SHP77 (cell line): ENCODE data around the gene TBC1D9B.

Source experiments
- DNase-seq, 2 experiments: peaks; one replicate each; lab custom pipeline; 2025; lab: John Stamatoyannopoulos, UW

TBC1D9B gene

DNA sequence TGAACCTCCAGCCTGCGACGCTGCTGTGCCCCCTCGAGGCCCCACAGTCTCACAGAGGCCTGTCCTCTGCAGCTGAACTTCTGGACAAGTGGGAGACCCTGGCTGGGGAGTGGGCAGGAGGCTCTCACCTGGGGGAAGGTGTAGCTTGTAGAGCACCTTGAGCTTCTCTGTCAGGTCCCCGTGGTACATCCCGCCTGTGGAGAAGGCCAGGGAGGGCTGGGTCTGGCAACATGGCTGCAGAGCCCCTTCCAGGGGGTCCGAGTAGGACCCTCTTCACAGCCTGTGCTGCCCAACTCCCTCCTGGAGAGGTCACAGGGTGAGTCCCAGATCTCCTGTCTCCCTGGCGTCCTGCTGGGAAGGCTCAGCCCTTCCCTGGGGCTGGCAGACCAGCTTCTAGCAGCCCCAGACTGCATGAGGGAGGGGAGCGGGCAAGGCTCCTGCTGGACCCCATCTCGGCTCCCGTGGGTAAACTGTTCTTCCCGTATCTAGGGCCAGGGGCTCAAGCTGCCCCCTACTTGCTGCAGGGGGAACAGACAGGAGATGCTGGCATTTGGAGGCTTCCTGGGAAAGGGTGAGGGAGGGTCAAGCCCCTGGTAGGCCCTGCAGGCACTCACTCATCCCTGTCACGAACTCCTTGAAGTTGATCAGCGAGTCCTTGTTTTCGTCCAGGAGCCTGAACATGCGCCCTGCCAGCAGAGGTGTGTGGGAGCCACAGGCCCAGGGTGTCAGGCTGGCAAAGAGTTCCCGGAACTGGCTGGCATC is 37.9 kb downstream of the TBC1D9B start:
- no peak for DNase-seq

DNA sequence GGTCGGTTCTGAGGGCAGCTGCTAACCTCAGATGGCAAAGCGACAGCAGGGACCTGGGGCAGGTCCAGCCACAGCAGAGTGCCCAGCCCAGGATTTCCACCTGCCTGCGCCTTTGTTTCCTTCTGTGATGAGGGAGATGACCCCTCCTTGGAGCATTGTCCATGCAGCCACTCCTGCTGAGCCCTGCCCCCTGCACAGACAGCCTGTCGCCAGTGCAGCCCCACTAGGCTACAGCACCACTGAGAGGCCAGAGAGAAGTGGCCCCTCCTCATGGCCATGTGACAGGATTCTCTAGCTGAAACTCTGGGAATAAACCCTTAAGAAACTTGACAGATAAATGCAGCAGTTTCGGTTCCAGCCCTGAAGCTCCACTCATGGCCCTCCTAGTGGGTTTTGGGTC is 38.6 kb downstream of the TBC1D9B start:
- DNase-seq = no peak

DNA sequence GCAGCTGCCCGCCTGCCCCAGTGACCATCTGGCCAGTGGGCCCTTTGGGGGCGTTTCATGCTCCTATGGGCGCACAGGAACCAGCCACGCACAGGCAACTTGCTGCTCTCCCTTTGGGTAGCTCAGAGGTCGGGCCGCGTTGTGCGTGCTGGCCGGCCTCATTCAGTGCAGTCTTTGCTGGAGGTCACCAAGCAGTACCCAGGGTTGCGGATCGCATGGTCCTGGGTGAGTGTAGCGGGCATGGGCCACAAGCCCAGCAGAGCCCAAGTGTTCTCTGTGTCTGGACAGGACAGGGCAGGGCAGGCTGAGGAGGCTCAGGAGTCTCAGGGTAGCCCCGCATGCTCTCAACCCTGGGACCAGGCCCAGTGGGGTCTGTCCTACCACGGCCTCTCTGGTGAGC is 39.2 kb downstream of the TBC1D9B start:
- DNase-seq = no peak

DNA sequence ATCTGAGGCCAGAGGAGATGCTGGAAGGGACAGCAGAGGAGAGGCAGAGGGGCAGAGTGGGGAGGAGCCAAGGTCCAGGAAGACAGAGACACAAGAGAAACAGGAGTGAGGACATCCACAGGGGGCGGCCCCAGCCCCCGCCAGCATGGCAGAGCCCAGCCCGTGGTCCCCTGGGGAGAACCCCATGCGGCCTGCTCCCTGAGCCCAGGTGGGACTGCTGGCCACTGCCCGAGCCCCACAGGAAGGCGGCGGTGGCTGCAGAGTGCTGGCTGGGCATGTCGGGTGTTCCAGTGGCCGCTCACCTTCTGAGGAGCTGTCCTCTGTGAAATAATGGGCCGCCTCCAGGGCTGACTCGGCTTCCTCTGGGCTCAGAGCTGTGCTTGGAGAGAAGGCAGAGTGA is 40.2 kb downstream of the TBC1D9B start:
- no peak for DNase-seq

DNA sequence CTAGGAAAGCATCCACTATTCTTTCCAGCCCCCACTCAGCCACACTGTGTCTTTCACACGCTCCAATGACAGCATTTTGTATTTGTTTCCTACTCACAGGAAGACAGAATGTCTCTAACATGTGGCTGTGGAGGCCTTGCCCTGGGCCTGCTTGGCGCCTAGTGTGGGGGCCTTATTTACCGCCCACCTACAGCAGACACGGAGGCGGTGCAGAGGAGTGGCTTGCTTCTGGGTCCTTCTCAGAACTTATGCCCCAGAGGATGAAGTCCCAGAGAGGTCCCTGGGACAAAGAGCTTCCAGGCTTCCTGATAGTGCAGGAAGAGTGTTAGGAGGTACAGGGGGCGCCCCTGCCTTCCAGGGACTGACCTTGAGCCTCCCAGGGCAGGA is 40.6 kb downstream of the TBC1D9B start:
- DNase-seq = no peak

DNA sequence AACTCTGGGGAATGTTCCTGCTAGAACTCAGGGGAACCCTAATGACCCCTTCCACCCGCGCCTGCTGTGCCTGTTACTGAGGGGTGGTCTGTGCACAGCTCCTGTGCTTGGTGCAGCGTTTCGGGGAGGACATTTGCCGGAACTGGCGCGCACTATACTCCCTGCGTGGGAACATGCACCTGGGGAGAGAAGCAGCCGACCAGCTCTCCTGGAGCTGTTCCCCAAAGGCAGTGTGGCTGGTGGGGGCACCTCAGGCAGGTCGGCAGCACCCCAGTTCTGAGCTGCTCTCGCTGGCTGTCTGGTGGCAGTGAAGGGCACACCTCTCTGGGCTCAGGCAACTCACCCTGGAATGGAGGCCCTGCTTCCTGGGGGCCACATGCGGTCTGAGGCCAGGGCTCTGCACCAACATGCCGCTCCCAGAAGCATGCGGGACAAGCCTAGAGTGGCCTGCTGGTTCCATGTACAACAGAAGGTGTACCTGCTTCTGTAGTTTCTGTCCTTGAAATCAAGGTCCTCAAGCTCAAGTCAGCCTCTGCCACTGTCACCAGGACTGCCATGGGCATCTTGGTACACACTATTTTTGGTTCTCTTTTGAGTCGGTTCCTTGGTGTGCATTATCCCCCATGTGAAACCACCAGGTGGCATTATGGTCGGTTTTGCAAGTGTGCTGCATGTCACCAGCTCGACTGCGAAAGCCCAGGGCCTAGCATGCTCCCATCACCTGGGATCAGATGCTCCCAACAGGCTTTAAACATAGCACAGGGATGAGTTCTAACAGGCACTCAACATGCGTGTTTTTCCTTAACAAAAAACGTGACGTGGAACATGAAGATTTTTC is 41.2 kb downstream of the TBC1D9B start:
- no peak for DNase-seq

DNA sequence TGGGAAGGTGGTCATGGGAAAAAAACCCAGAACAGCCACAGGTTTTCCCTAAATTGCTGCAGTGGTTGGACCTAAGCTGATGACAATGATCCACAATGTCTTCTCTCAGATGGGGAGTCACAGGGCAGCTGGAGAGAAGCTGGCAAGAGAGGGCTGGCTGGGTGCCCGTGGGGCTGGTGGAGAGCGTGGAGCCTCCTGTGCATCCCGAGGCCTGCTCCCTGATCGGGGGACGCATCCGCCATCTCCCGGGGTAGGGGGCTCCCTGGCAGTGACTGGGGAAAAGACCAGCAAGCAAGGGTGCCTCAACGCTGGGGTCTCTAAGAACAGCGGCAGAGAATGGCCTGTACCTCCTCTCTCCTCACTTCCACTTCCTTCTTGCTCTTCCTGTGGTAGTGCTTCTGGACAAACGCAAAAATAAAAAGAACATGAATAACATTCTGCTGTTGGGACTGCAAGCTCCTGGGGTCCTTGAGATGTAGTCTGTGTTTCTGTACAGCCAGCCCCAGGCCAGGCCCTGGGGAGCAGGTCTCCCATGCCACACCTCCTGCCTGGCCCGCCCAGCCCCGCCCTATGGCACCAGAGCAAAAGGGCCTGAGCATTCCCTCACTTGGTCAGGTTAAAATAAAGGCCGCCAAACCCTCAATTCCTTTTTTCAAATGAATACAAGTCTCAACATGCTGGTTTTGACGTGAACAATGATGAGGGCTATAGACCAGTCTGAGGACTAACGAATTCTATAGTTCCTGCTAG is 42.0 kb downstream of the TBC1D9B start:
- no peak for DNase-seq

DNA sequence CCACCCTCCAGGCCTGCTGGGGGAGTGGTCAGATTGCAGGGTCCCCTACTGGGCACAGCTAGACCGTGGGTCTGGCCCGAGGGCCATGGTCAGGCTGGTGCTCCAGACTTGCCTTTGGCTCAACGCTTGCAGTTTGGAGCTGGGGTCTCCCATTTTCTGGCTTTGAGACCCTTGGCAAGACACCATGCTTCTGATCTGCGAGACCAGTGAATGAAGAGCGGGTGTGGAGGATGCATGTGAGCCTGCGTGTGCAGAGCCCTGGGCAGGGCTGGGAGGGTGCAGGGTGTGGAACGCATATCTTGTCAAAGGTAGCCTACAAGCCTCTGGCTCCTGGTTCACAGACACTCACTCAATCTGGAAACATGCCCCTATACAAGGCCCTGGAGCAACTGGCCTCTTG is 43.0 kb downstream of the TBC1D9B start:
- DNase-seq = no peak

DNA sequence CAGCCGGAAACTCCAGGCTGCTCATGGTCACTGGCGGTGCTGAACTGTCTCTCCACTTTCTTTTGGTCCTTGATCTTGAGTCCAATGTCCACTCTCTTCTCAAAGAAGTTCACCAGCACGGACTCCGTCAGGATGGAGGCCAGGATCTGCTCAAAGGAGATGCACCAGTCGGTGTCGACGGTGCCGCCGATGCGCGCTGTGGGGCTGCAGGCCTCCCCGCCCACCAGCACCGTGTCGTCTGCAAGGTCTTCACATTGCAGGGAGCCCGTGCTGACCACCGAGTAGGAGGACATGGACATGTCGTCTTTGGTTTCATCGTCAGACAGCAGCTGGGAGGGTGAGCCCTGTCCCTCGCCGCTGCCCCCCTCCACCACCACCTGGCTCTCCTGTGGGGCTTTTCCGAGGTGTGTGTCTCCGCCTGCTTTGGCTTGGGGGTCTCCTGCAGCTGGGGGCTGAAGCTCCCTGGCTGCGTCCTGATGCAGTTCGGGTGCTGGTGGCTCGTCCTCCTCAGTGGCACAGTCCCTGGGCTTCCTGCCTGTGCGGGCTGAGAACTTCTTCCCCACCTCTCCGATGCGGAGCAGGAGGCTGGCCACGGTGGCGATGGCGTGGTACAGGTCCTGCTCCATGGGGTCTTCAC is 44.1 kb downstream of the TBC1D9B start:
- no peak for DNase-seq

DNA sequence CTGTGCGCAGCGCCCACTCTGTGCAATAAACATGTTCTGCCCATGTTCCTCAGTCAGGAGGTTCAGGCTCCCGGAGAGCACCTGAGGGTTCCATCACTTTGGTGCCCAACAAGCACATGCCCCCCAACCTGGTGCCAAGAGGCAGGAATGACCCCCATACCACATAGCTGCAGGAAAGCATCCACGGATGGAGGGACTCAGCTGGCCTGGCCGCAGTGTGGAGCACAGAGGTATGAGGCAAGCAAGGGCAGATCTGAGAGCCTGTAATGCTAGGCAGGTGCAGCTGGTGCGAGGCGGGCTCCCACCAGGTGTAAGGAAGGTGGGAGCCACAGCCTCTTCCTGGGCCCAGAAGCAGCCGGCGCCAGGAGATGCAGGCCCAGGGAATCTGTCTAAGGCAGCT is 44.8 kb downstream of the TBC1D9B start:
- no peak for DNase-seq

DNA sequence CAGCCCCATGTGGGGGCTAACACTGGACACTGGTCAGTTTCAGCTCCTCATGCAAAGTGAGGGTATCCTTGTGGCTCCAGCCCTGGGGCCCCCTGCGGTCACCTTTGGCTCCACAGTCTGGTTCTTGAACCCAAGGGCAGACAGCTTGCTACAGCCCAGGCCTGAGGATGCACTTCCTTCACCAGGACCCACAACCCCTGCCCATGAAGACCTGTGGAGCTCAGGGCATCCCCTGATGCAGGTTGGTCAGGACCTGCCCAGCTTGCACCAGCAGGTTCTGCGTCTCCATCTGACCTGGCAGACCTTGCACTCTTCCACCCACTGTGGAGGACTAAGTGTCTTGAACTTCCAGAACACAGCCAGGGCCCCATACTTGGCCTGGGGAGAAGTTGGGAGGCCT is 45.4 kb downstream of the TBC1D9B start:
- DNase-seq = no peak

DNA sequence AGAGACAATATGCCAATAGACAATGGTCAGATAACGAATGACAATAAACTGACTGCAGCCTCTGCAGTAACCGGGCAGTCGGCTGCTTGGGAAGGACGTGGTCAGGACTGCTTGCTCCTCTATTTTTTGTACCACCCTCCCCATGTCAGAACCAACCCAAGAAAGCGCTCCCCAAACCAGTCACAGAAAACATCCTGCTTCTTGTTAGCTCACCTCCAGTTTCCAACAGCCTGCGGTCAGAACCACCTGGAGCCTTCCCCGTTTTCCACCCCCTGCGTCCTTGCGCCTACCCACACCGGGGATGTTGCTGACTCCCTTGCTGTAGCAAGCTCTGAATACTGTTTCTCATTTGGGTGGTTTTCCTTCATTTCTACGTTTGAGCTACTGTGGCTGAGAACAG is 47.4 kb downstream of the TBC1D9B start:
- no peak for DNase-seq

DNA sequence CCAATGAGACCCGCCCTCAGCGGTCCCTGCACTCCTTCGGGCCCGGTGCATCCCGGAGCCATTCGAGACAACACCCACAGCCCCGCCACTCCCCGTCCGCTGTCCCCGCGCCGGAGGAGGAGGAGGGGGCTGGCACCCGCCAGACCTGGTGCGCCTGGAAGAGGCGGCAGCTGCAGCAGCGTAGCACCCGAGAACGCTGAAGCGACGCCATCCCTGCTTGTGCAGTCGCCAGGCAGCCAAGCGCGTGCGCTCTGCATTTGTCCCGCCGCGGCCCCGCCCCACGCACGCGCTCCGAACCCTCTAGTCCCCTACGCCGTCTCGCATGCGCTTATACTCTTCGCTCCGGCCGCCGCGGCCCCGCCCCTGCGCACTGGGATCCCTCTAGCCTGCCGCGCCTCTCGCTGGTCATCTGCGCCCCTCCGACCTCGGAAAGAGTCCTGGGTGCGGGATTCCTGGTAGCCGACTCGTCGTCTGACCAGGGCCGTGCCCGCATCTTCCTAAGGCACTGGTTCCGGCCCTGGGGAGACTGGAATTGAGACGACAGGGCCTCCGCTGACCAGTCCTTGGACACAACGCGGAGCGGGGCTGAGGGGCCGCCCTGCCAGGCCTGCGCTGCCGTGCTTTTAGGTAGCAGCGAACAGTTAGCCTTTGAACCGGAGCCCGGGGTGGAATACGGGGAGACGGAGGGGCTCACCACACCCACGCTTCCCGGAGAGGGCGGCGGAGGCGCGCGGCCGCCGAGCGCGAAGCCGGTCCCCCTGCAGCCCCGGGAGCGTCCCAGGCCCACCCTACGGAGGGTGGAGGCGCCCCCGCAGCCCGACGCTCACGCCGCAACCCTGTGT is 48.9 kb downstream of the TBC1D9B start, which contains the start of gene MRNIP:
Gene MRNIP, minus strand, starts transcription at position 232 of the 842 bp plus-strand sequence. Its CDS starts 21 bp downstream, at position 211.
- DNase-seq = peak; percentile 90 to 96

DNA sequence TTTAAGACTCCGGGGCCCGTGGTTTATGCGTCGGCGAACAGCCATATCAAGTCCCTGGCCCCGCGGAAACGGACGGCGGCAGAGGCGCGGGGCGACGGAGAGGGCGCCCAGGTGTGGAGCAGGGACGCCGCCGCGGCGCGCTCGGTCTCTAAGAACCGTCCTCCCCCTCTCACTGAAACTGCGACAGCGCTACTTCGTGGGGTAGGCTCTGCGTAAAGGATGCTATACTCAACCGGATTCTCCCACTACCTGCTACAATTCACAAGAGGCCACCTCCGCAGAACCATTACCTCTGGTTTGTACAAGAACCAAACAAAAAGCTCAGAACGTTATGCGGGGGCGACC is 49.5 kb downstream of the TBC1D9B start:
- peak in 1 of 2 experiments; percentile 60 for DNase-seq

DNA sequence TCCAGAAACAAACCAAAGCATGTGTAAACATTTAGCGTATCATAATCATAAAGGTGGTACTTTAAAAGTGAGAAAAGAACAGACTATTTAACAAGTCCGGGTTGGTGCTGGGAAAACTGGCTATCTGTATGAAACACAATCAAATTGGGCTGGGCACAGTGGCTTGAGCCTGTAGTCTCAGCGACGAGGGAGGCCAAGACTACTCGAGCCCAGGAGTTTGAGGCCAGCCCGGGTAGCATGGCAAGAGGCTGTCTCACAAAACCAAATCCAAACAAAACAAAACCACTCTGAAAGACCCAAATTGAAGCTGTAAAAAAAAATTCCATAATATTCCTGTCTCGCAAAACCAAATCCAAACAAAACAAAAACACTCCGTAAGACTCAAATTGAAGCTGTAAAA is 53.3 kb downstream of the TBC1D9B start:
- no peak for DNase-seq

DNA sequence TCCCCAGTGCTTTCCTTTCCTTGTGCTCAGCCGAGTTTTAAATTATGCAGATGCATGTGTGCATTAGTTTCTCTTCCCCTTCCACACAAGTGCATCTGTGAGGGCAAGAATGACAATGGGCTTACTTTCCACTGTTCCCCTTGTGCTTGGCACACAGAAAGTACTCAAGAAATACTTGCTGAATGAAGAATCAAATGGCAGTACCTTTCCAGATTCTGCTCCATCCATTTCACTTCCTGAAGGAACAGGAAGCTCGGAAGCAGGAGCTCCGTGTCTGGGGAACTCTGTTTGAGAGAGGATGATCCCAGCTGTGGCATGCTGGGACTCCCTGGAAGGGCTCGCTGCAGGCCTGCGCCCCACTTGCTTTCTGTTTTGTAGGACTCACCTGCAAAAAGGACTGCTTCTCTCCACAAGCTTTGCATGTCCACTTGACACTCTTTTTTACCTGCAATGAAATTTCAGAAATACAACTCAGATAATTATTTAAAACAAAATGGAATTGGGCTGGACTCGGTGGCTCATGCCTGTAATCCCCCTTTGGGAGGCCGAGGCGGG is 54.6 kb downstream of the TBC1D9B start:
- no peak for DNase-seq

DNA sequence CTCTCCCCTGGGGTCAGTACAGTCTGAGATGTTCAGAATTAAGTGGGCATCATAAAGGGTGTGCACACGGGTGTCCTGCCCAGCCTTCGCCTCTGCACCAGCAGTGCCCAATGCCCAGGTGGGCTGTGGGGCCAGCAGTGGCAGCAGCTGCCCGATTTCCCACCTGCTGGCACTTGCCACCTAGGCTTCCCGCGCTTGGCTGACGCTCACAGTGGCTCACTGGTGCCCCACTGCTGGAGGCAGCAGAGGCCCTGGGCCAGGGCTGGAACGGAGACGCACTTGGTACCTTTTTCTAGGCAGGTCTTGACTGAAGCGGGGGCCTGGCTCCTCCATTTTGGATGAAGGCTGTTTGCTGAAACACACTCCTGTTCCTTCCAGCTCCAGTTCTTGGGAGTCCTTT is 66.1 kb downstream of the TBC1D9B start:
- DNase-seq = no peak

DNA sequence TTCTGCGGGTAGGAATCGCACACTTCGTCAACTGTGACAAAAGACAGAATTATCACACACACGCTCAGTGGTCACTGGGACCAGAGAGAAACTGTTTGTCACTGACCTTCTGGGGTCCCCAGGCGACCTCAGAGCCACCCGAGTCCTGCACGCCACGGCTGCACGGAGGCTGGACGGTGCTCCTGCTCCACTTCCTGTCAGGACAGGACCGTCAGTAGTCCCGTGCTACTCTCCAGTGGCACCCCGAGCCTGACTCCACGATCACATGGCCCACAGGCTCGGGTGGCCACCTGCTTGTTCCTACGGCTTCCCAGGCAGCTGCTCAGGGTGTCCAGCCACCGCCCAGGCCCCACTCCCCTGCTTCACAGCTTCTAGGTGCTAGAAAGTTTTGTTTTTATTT is 66.9 kb downstream of the TBC1D9B start:
- no peak for DNase-seq

DNA sequence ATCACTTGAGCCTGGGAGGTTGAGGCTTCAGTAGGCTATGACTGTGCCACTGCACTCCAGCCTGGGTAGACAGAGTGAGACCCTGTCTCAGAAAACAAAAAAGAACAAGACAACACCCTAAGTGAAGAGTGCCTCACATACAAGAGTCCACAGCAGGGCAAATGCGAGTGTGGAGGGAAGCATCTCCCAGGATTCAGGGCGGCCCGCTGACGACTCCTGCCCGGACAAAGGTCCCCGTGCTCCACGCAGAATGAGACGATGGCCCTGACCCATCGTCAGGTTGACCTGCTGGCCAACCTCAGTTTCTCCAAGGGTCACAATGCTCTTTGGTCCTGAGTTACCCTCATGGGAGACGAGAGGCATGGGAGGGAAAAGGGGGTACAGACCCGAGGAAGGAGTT is 67.4 kb downstream of the TBC1D9B start:
- DNase-seq = no peak

DNA sequence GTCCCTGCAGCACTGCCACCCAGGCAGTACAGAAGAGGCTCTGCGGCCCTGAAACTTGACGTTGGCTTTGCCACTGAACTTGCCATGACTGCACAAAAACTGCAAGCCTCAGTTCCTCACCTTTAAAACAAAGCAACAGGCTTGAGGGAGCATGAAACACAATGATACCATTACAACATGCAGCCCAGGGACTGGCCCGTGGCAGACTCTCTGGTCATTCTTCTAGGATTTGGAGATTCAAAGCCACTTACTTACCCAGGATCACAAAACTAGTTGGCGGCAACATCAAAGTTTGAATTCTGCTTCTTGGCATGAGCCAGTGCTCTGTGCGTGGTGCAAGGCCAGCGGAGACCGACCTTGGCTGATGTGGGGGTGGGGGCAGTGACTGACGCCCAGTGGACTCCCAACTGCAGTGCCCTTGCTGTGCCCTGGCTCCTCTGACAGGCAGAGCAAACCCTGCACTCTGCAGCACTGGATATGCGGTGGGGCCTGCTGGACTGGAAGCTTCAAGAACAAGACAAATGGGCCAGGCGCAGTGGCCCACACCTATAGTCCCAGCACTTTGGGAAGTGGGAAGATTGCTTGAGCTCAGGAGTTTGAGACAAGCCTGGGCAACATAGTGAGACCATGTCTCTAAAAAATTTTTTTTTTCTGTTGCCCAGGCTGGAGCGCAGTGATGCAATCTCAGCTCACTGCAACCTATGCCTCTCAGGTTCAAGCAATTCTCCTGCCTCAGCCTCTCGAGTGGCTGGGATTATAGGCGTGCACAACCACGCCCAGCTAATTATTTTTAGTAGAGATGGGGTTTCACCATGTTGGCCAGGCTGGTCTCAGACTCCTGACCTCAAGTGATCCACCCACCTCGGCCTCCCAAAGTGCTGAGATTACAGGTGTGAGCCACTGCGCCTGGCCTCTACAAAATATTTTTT is 68.1 kb downstream of the TBC1D9B start:
- DNase-seq = no peak
